Stimulated activated CD8-positive, alpha-beta memory T cell treated with anti-CD3 and anti-CD28 coated beads, Interleukin-7, amount 100 ng/mL, for 24 hours (primary cell): Measurements from ENCODE around the gene ADCY7.

ENCODE experiments used
- DNase-seq: peaks from one replicate; pipeline ENCODE4 v3.0.0-alpha.2; 2020; ENCODE audit warnings: low read depth

ADCY7 gene

DNA sequence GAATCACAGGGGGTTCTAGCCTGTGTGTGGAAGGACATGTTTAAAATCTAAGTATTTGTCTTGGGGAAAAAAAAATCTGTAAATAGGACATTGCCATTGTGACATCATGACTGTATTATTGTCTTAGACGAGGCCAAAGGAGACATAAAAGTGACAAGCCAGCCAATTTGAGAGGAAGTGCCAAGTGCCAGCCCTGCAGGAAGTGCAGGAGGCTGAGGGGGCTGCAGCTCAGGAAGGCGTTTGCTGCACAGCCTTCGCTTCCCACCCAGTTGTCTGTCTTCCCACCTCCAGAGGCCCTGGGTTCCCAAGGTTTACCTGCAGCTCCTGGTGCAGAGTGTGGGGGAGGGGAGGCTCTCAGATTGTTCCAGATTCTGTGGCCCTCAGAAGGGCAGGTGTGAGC is 1.3 kb downstream of the ADCY7 start:
- DNase-seq = no peak

DNA sequence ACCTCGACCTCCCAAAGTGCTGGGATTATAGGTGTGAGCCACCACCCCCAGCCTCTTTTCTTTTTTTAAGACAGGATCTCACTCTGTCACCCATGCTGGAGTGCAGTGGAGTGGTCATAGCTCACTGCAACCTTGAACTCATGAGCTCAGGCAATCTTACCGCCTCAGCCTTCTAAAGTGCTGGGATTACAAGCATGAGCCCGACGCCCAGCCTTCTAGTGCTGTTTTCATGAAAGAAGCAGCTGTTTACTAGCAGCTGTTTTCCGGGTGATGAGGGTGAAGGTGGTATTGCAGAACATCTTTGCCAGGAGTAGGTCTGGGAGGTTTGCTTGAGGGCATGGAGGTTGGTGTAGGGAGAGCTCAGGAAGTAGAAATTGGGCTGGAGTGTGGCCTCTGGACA is 2.0 kb downstream of the ADCY7 start:
- DNase-seq = no peak

- DNase-seq = no peak
Observed at GRCh38 chr16:50269061-50269705, 2.8 kb downstream of the ADCY7 start.

- no peak for DNase-seq
Observed at GRCh38 chr16:50269769-50270509, 3.6 kb downstream of the ADCY7 start.

- no peak for DNase-seq
Observed at GRCh38 chr16:50270510-50271147, 4.3 kb downstream of the ADCY7 start.

GRCh38 chr16:50271148-50272041 is 5.0 kb downstream of the ADCY7 start:
- DNase-seq = no peak

DNA sequence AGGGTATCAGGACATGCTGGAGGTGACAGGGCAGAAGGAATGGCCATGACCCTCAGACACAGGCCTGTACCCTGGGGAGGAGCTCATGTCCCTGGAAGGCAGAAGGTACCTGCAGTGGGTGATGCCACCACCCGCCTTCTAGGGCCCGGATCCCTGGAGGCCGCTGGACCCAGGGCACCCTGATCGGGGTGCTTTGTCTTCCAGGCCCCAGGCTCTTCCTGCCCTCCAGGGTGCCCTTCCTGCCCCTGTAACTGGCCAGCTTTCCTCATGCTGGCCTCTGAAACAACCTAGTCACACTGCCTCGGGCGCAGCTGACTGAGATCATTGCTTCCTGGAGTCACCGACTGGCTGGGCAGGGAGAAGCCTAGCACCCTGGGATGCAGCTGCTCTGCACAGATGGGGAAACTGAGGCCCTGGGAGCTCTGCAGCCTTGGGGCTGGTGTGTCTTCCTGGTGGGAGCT is 5.8 kb downstream of the ADCY7 start:
- no peak for DNase-seq

GRCh38 chr16:50272687-50273381 is 6.5 kb downstream of the ADCY7 start:
- no peak for DNase-seq

GRCh38 chr16:50273382-50273690 is 7.0 kb downstream of the ADCY7 start:
- DNase-seq = no peak

DNA sequence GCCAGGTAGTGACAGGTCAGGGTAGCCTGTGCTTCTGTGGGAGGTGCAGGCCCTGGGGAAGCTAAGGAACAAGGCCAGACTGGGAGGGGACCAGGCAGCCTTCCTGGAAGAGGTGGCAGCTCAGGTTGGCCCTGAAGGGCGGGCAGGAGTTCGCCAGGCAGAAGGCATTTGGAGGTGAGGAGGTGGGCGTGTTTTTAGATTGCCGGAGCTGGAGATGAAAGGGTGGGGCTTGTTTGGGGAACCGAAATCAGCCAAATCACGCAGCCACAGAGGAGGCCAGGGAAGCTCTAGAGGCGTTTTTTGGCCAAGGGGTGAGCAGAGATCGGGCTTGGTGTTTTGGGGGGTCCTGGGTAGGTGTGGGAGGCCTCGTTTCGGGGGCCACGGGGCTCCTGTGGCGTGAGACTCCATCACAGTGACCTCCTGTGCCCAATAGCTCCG is 7.6 kb downstream of the ADCY7 start:
- DNase-seq = no peak

DNA sequence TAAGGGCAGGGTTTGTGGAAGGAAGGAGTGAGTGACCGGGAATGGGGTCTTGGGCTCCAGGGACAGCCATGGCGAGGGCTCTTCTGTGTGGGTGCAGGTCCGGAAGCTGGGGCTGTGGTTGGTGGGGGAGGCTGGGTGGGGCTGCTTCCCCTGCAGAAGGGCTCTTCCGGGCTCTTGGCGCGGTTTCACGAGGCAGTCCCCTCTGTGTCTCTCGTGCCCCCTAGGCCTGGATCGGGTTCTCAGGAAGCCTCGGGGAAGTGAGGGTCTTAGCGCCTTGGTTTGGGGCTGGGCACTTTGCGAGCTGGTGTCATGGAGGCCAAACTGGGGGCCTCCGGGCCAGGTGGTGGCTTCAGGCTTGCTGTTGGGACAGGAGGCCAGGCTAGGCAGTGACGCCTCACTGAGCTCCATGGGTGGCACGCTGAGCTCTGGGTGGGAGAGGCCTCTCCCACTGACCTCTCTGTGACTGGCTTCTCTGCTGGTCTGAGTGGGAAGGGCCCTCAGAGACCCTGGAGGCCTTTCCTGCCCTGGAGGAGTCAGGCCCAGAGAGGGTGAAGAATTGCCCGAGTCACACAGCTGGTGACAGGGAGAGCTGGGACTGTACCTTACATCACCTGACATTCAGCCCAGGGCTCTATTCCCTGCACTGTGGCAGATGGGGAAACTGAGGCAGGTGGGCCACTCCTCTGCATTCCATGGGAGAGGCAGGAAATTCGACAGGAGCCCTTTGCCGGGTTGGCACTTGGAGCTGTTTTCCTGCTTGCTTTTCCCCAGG is 8.2 kb downstream of the ADCY7 start:
- no peak for DNase-seq

- DNase-seq = no peak
Observed at GRCh38 chr16:50275098-50275415, 8.7 kb downstream of the ADCY7 start.

- no peak for DNase-seq
Observed at GRCh38 chr16:50275428-50276325, 9.3 kb downstream of the ADCY7 start.

DNA sequence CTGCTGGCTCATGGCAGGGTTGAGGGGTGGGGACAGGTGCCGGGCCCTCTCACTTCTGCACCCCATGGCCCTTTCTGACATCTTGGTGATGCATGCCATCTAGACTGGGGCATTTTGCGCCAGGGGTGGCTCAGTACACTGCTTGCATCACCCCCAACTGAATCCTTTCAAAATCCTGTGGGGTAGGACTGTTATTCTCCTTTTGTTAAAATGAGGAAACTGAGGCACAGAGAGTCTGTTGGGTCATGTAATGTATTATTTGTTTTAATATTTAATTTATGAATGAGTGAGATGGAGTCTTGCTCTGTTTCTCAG is 9.9 kb downstream of the ADCY7 start:
- DNase-seq = no peak

DNA sequence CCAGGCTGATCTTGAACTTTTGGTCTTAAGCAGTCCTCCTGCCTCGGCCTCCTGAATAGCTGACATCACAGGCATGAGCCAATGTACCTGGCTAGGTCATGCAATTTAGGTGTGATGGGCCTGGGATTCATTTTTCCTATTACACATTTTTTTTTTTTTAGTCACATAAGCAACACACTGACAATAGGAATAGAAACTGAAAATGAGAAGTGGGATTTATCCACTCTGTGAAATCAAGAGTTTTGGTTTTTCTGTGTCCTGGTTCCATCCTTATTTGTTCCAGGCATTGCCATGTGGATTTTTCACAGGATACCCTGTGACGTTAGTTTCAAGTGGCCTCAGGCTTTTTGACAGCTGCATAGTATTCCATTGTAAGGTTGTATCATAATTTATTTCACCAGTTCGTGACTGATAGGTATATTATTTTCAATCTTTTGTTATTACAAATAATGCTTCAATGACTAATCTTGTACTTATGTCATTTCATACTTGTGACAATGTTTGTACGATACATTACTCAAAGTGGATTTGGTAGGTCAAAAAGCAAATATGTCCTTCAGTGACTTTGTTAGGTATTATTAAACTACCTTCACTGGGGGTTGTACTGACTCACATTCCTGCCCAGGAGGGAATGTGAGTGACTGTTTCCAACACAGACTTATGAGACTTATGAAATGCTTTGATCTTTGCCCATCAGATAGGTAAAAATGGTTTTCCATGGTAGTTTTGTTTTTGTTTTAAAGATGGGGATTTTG is 10.6 kb downstream of the ADCY7 start:
- no peak for DNase-seq

DNA sequence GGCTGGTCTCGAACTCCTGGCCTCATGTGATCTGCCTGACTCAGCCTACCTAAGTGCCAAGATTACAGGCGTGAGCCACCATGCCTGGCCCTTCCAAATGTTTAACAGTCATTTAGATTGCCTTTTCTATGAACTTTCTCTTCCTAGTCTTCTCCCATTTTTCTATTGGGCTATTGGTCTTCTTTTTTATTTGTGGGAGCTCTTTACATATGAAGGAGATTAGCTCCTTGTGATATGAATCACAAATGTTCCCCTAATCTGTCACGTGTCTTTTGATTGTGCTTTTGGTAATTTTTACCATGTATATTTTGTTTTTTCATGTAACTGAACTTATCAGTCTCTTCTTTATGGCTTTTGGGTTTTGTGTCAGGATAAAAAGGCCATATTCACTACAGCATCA is 11.9 kb downstream of the ADCY7 start:
- no peak for DNase-seq

- DNase-seq = no peak
Observed at GRCh38 chr16:50279504-50279865, 13.1 kb downstream of the ADCY7 start.

DNA sequence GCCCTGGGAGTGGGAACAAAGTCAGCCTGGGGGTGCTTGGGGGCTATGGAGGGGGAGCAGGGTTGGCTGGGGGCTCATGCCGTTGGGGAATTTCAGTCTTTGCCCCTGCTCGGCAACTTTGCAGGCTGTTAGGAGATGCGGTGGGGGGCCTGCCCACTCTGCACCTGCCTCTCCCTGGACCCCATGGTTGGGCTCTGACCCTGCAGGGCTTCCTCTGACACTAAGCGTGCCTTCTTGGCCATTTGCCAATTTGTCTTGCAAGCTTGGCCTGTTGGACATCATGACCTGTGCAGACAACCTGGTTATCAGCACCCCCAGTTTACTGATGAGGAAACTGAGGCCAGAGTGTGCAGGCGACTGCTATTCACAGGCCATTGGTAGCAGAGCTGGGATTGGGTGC is 14.6 kb downstream of the ADCY7 start:
- DNase-seq = no peak

DNA sequence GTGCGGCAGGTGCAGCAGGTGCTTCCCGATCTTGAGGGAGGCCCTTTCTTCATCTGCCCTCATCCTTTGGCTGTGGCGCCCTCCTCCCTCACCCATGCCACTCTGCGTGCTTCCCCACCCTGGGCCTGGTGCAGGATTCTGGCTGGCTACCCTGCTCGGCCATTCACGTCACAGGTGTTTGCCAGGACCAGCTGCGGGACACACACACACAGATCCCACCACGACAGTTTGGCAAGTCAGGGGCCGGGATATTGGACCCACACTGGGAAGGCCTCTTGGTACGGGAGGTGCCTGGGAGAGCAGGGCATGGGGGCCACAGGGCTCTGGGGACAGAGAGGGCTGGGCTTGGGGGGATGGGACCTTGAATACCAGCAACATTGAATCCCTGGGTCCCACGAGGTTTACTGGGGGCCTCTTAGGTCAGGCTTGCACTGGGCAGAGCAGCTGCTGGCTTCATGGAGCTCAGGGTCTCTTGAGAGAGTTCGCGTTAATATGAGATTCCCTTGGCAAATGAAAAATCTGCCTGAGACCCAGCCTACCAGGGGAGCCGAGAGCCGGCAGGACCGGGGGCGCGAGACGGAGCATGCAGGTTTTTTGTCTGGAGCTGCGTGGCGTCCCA is 15.1 kb downstream of the ADCY7 start:
- no peak for DNase-seq
